GM13977 (cell line): ENCODE measurements around the gene AFAP1.

ENCODE experiments used
- DNase-seq: peaks from one replicate; pipeline ENCODE4 v3.0.0; 2012; ENCODE audit warnings: low spot score
- in situ Hi-C: fragments of 300-500 bp; cut with MboI; formaldehyde crosslinking; loops from one replicate; pipeline ENCODE4 v1.12.0; 2022; ENCODE audit warnings: low sequenced_read_pairs, low pct_unique_long_range_greater_than_20kb, mixed read lengths, inconsistent platforms; ENCODE audit not compliant: unreplicated experiment
- TF ChIP-seq, protein P1 (sequence below): IDR thresholded peaks from 2 replicates; pipeline ENCODE4 v1.5.1; 2012; ENCODE audit warnings: mild to moderate bottlenecking, control low read depth; ENCODE audit not compliant: insufficient read depth; ENCODE audit errors: extremely low read depth, missing control alignments

The AFAP1 gene

DNA sequence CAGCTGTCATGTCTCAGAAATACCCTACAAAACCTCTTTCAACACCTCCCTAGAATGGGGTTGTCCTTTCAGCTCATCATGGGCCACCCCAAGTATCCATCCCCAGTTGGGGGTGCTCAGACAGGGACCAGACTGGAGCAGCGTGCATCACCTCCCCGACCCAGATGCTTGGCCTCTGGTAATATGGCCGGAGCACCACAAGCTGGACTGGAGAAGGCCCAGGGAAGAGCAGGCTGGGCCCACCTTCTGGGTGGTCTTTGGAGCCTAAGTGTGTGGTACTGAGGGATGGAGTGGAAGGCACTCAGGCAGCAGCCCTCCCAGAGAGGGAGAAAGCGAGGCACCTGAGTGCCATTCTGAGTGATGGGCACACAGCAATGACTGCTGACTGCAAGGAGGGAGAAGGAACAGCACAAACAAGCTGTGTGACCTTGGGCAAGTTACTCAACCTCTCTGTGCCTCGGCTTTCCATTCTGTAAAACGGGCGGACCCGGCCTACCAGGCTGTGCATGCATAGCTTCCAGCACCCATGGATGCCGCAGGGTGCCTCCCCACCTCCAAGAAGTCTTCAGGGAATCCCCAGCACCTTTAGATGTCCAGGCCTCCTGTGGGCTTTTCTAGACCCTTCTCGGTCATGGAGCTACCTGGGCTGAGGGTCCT is 228.2 kb downstream of the AFAP1 start:
- TF ChIP-seq, protein P1, sequence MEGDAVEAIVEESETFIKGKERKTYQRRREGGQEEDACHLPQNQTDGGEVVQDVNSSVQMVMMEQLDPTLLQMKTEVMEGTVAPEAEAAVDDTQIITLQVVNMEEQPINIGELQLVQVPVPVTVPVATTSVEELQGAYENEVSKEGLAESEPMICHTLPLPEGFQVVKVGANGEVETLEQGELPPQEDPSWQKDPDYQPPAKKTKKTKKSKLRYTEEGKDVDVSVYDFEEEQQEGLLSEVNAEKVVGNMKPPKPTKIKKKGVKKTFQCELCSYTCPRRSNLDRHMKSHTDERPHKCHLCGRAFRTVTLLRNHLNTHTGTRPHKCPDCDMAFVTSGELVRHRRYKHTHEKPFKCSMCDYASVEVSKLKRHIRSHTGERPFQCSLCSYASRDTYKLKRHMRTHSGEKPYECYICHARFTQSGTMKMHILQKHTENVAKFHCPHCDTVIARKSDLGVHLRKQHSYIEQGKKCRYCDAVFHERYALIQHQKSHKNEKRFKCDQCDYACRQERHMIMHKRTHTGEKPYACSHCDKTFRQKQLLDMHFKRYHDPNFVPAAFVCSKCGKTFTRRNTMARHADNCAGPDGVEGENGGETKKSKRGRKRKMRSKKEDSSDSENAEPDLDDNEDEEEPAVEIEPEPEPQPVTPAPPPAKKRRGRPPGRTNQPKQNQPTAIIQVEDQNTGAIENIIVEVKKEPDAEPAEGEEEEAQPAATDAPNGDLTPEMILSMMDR, result no peak
- in situ Hi-C loops, result loop anchor here (25.0 kb wide), 1 partner anchor 499 kb away; no protein-coding TSS in a partner anchor
- DNase-seq, result no peak

DNA sequence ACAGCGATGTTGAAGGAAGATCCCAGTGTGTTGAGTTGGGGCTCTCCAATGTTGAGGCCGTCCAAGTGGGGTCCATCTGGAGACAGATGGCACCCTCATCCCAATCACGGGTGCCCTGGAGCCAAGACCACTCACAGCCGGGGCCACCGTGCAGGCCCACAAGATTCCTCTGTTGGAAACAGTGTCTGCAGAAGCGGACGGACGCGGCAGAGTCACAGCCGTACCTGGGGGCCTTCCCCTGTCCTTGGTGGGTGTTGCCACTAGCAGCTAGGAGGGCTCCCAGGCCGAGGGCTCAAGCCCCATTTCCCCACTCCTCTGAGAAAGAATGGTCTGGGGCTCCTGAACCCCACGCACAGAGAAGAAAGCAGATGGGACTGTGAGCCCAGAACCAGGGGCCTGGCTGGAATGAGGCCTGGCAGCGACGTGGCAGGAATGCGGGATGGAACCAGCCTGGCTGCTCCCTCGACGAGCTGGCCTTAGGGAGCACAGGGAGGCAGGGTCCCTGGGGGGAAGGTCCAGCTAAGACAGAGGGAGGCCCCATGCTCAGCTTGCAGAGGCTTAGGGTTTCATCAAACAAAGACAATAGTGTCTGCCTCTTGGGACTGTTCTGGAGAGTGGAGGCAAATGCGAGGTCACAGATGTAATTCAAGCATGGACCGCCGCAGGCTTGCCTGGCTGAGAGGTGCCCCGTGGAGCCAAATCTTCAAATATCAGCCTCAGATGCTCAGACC is 228.9 kb downstream of the AFAP1 start:
- in situ Hi-C loops, result loop anchor here (25.0 kb wide), 1 partner anchor 498 kb away; no protein-coding TSS in a partner anchor
- no peak for DNase-seq
- TF ChIP-seq, protein P1, result no peak

DNA sequence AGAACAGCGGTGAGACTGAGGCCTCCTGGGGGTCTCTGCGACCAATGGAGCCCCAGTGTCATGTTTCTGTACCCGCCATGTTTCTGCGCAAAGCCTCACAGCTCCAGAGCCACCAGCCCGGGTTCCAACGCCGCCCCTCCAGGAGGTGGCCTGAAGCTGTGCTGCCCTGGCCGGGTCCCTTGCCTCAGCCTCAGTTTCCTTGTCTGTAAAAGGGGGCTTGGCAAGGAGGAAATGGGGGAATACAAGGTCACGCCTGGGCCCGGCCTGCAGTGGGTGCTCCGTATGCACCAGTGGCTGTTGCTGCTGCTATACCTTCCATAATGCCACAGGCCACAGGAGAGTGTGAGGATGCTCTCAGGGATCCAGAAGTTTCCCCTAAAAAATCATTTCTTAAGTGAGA is 229.5 kb downstream of the AFAP1 start:
- TF ChIP-seq, protein P1, result no peak
- in situ Hi-C loops, result loop anchor here (25.0 kb wide), 1 partner anchor 498 kb away; no protein-coding TSS in a partner anchor

DNA sequence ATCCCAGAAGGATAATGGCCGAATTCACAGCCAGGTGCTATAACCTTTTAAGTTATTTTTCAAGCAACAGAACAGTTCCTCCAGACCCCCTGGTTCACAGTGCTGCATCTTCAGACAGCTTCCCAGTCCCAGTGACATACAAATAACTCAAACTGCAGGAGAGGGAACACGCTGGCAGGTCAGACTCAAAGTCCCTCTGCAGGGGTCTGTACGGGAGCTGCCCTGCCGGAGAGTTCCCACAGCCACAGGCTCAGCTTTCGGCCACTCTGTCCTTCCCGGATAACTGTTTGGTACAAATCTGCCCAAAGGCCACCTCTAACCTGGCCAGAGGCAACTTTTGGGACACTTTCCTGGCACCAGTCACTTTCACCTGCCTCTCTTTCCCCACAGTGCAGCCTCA is 230.2 kb downstream of the AFAP1 start:
- TF ChIP-seq, protein P1, result no peak
- in situ Hi-C loops, result loop anchor here (25.0 kb wide), 1 partner anchor 497 kb away; no protein-coding TSS in a partner anchor
- no peak for DNase-seq

More for the DNA sequence above, 229.5 kb downstream of the AFAP1 start:
- DNase-seq, result no peak

DNA sequence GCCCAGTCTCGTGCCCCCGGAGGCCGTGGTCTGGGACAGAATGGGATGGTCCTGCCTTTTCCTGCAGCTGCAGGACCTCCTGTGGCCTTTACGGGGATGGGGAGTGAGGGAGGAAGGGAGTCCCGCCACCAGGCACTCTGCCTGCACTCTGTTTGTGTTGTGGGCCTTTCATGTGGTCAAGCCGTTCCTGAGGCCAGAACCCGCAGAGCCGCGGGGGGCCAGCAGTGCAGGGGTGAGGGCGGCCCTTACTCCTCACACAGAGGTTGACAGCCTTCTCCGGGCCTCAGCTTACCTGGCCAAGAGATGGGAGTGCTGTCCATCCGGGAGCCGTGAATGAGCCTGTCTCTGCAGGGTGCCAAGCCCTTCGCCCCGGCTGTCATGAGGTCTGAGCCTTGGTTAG is 230.7 kb downstream of the AFAP1 start:
- in situ Hi-C loops, result loop anchor here (25.0 kb wide), 1 partner anchor 497 kb away; no protein-coding TSS in a partner anchor
- TF ChIP-seq, protein P1, result no peak
- DNase-seq, result no peak
